ENCODE results near the gene UBE2B. TPM values are rescaled to one million over a fixed set of nuclear protein-coding genes. Genes with fewer than 3 reads are reported as not detected.

The UBE2B gene
- total RNA-seq, 1 donor from 2014 or later, result 56.7 TPM

DNA sequence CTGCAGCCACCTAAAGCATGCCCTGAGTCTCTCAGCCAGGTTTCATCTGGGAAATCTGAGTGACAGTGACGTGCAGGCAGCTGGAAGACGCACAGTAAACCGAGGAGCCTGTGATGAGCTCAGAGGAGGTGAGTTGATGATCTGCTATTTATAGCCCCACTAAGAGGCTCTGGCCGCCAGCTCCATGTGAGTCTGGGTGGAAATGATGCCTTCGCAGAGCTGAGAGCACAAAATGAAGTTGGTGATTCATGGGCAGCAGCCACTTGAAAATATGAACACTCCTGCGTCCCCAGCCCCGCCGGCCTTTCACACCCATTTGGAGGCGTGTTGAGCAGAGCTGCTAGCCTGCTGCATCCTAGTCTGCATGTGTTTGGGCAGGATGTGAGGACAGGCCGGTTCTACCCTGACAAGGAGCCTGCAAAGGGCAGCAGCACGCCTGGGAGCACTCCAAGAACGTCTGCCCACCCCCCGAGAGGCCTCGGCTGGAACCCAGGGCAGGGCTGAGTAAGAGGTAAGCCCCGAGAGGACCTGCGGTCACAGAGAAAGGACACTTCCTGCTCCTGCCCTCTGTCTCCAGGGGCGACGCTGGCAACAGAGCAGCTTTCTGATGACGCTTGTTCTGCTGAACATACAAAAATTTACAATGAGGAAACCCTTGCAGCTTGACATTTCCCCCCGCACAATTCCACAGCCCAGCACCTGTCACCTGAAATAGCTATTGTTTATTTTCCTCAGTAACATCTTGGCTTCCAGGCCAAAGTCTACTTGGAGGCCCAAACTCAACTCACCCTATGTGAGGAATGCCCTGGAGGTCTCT, 65.4 kb downstream of the UBE2B start:
- FAIRE-seq, result no peak
- no peak for DNase-seq (ENCODE audit: low spot score in 2 of 2)

GRCh38 chr5:134437340-134437846, 66.0 kb downstream of the UBE2B start:
- DNase-seq (ENCODE audit: low spot score in 2 of 2) (no peak), FAIRE-seq (no peak)

DNA sequence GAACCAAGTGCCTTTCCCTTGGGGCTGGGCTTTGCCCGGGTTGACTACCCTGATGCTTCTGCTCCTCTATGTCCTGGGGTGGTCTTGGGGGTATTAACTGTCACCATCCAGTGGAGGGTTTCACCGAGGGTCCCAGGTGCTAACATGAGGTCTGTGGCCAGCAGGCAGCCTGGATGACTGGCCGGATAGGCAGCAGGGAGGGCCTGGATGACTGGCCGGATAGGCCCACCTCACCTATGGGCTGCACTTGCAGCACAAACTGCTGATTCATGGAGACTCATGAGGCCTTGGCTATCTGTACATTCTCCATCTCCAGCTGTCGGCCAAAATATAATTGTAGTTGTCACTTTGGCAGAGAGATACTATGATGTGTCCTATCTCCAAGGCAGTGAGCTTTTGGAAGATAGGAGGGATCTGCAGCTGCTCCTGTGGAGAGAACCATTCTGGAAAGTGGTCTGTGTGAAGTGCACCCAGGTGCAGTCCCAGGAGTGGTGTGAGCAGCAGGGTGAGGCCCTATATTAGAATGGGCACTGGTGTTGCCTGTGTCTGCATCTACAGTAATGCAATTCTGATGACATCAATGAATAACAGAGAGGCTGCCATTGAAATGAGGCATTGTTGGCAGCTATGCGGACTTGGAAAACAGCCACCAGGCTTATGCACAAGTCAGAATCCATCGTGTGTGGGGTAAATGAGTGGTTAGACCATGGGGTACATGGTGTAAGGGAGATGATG, 66.6 kb downstream of the UBE2B start:
- FAIRE-seq (no peak), DNase-seq (ENCODE audit: low spot score in 2 of 2) (no peak)

GRCh38 chr5:134438721-134439123, 67.4 kb downstream of the UBE2B start:
- no peak for FAIRE-seq

DNA sequence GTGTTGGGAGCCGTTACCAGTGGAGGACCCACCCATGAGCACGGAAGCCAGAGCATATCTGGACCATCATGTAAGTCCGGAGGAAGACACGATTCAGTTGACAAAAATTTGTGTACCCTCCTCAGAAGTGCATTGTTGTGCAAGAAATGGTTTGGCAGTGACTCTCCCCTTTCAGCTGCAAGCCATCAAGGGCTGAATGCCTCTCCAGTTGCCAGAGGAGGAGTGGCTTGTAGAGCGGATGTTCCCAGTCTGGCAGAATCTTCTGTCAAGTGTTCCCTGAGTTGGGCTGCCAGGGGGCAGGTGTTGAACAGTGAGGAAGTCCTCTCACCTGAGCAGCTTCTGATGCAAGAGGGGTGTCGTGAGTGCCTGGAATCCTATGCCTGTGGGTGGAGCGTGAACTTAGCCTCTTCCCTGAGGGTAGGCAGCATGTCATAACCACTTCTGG, 67.9 kb downstream of the UBE2B start:
- FAIRE-seq (no peak), DNase-seq (ENCODE audit: low spot score in 2 of 2) (peak in 1 of 2 donors; percentile 22)

More at GRCh38 chr5:134438721-134439123, 67.4 kb downstream of the UBE2B start:
- DNase-seq (ENCODE audit: low spot score in 2 of 2), result no peak

- FAIRE-seq (no peak), DNase-seq (ENCODE audit: low spot score in 2 of 2) (no peak)
Measured at GRCh38 chr5:134440201-134440755, 68.9 kb downstream of the UBE2B start.

Other genes starting within 250 kb of the UBE2B start
- 139 TPM for gene SKP1, start 194.6 kb upstream of the UBE2B start, total RNA-seq
- 141 TPM for gene PPP2CA, start 145.5 kb upstream of the UBE2B start, total RNA-seq
- gene CDKL3, start 4.4 kb upstream of the UBE2B start, total RNA-seq, result 29.3 TPM
- gene CDKN2AIPNL, start 40.3 kb downstream of the UBE2B start, total RNA-seq, result 68.1 TPM
- 2.4 TPM for gene JADE2, start 154.1 kb downstream of the UBE2B start, total RNA-seq